Fibroblast of mammary gland (primary cell): ENCODE results near the gene CPA3.
A peak's percentile ranks its signal among the peaks of the same experiment; 100 is the strongest.

Experiments used
- DNase-seq: peaks from one replicate; pipeline ENCODE4 v3.0.0-alpha.2; 2010; ENCODE audit warnings: low read depth
- H3K4me3 ChIP-seq: 2 replicates; pipeline ENCODE4 v1.5.1; 2011; ENCODE audit warnings: low read depth, mild to moderate bottlenecking, low read length, moderate library complexity; ENCODE audit not compliant: control insufficient read depth
- CTCF ChIP-seq: conservative IDR thresholded peaks from 2 replicates; pipeline ENCODE4 v1.5.1; 2011; ENCODE audit warnings: low read depth, low read length, inconsistent platforms; ENCODE audit not compliant: control insufficient read depth, insufficient read depth

The CPA3 gene

GRCh38 chr3:148937467-148938255, 72.6 kb downstream of the CPA3 start:
- TF ChIP-seq CTCF: no peak
- H3K4me3 ChIP-seq: no peak overlapping the region
- no peak for DNase-seq

GRCh38 chr3:148938306-148938705, 73.2 kb downstream of the CPA3 start:
- H3K4me3 ChIP-seq: no peak overlapping the region
- TF ChIP-seq CTCF: no peak
- no peak for DNase-seq

- TF ChIP-seq CTCF: no peak
- DNase-seq: no peak
Observed at GRCh38 chr3:148938936-148939335, 73.8 kb downstream of the CPA3 start.

GRCh38 chr3:148940983-148941382, 75.9 kb downstream of the CPA3 start:
- DNase-seq: no peak
- no peak overlapping the region for H3K4me3 ChIP-seq
- TF ChIP-seq CTCF: no peak

More at GRCh38 chr3:148938936-148939335, 73.8 kb downstream of the CPA3 start:
- H3K4me3 ChIP-seq: no peak overlapping the region

GRCh38 chr3:148943506-148944205, 78.6 kb downstream of the CPA3 start:
- peak; percentile 78 for TF ChIP-seq CTCF
- H3K4me3 ChIP-seq: no peak overlapping the region
- peak; percentile 96 for DNase-seq

GRCh38 chr3:148945116-148945515, 80.0 kb downstream of the CPA3 start:
- DNase-seq: no peak
- no peak overlapping the region for H3K4me3 ChIP-seq
- no peak for TF ChIP-seq CTCF
